Measurements from ENCODE around the gene CHRNB4.

CHRNB4 gene

GRCh38 chr15:78618490-78618934 is 22.5 kb downstream of the CHRNB4 start (continued):
- TF ChIP-seq ZNF266 (tag by site-specific recombination; IDR thresholded peaks at IDR 0.05; ENCODE audit: low read depth) (no peak), ZEB2 (tag by site-specific recombination; IDR thresholded peaks at IDR 0.05) (0 out of 2 replicates have a peak, but pooled peaks have one; percentile 20), ZNF654 (tag by site-specific recombination; IDR thresholded peaks at IDR 0.05; ENCODE audit: low read depth) (peak; percentile 60), ZNF513 (tag by site-specific recombination; IDR thresholded peaks at IDR 0.05) (peak; percentile 44; the same call in 1 of the 2 replicates), ZIC2 (tag by site-specific recombination; IDR thresholded peaks at IDR 0.05) (no peak), ZNF549 (tag by site-specific recombination; IDR thresholded peaks at IDR 0.05) (no peak), ZNF610 (tag by site-specific recombination; IDR thresholded peaks at IDR 0.05; ENCODE audit: borderline replicate concordance) (no peak), GLIS1 (tag by site-specific recombination; IDR thresholded peaks at IDR 0.05) (no peak), ZNF404 (tag by site-specific recombination; IDR thresholded peaks at IDR 0.05) (no peak), ZNF10 (tag by site-specific recombination; IDR thresholded peaks at IDR 0.05) (no peak), KLF8 (tag by site-specific recombination; IDR thresholded peaks at IDR 0.05) (no peak), ZNF394 (tag by site-specific recombination; IDR thresholded peaks at IDR 0.05; ENCODE audit: borderline replicate concordance) (peak; percentile 21; the same call in 1 of the 2 replicates), ZNF184 (tag by site-specific recombination; IDR thresholded peaks at IDR 0.05) (peak; percentile 78; the same call in 1 of the 2 replicates), ZNF658 (tag by site-specific recombination; IDR thresholded peaks at IDR 0.05) (no peak), ZNF639 (tag by site-specific recombination; IDR thresholded peaks at IDR 0.05) (no peak), PATZ1 (tag by site-specific recombination; IDR thresholded peaks at IDR 0.05) (no peak), TRIM28 (IDR thresholded peaks at IDR 0.05; ENCODE audit: borderline replicate concordance, low read length) (no peak), TCF7L2 (IDR thresholded peaks at IDR 0.05; ENCODE audit: borderline replicate concordance, low read depth, low read length) (no peak), ZNF223 (tag by site-specific recombination; IDR thresholded peaks at IDR 0.05) (no peak), ZNF660 (tag by site-specific recombination; IDR thresholded peaks at IDR 0.05) (0 out of 2 replicates have a peak, but pooled peaks have one; percentile 26), SCRT2 (tag by site-specific recombination; IDR thresholded peaks at IDR 0.05) (peak; percentile 99), PRDM6 (tag by site-specific recombination; IDR thresholded peaks at IDR 0.05) (no peak), ZNF544 (tag by site-specific recombination; IDR thresholded peaks at IDR 0.05) (no peak), ZNF391 (tag by site-specific recombination; IDR thresholded peaks at IDR 0.05; ENCODE audit: borderline replicate concordance, low read depth) (no peak), ZNF350 (tag by site-specific recombination; IDR thresholded peaks at IDR 0.05) (no peak), OSR2 (tag by site-specific recombination; IDR thresholded peaks at IDR 0.05) (0 out of 2 replicates have a peak, but pooled peaks have one; percentile 35), ZNF777 (tag by site-specific recombination; IDR thresholded peaks at IDR 0.05; ENCODE audit: borderline replicate concordance) (no peak), ELK4 (IDR thresholded peaks at IDR 0.05; ENCODE audit: borderline replicate concordance, low read depth, low read length) (no peak), BCL11B (tag by site-specific recombination; IDR thresholded peaks at IDR 0.05; ENCODE audit: low read depth) (no peak), CTCF (tag by site-specific recombination; IDR thresholded peaks at IDR 0.05) (peak; percentile 1), ZSCAN30 (tag by site-specific recombination; IDR thresholded peaks at IDR 0.05) (0 out of 2 replicates have a peak, but pooled peaks have one; percentile 16)

All from HEK293 (cell line).